HG02840 (cell line): ENCODE data around the gene RBMX.

Source experiments
- ATAC-seq: cut with Tn5 transposase; IDR thresholded peaks from one replicate; pipeline ENCODE4 v1.9.1; 2021; ENCODE audit warnings: mild to moderate bottlenecking, moderate library complexity, moderate number of reproducible peaks; ENCODE audit not compliant: unreplicated experiment, low FRiP score

Gene RBMX

DNA sequence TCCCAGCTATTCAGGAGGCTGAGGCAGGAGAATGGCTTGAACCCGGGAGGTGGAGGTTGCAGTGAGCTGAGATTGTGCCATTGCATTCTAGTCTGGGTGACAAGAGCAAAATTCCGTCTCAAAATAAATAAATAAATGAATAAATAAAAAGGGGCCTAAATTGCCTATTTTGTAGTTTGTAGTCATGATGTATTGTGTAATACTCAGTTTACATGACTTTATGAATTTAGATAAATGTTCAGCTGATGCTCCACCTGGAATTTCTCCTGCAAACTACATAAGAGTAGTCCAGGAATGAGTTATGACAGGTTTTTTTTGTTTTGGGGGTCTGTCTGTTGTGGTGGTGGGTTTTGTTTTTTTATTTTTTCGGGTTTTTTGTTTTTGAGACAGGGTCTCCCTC lies 31.1 kb downstream of the RBMX start:
- ATAC-seq = no peak

DNA sequence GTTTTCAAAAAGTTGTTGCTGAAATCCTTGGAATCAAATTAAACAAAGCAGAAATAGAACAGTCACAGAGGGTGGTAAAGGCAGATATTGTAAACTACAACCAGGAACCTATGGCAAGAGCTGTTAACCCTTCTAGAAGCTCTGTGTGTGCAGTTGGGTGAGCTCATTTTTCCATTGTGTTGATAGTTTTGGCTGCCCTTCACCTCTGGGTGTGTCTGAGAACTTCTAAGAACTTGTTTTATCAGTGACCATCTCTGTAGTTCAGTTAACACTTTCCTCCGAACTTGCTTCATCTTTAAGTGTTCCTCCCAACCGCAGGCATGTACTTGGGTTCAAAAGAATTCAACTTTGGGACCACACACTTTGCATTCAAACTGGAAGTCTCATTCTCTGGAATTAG lies 32.7 kb downstream of the RBMX start:
- no peak for ATAC-seq

DNA sequence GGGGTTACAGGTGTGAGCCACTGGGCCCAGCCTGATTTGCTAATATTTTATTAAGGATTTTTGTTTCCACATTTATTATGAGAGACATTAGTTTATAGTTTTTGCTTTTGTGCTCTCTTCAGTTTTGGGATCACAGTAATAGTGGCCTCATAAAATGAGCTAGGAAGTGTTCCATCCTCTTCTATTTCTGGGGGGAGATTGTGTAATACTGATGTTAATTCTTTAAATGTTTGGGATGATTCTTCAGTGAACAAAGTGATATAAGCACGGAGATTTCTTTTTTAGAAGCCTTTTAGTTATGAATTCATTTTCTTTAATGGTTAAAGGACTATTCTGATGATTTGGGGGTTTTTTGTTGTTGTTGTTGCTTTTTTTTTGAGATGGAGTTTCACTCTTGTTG lies 41.3 kb downstream of the RBMX start:
- no peak for ATAC-seq

DNA sequence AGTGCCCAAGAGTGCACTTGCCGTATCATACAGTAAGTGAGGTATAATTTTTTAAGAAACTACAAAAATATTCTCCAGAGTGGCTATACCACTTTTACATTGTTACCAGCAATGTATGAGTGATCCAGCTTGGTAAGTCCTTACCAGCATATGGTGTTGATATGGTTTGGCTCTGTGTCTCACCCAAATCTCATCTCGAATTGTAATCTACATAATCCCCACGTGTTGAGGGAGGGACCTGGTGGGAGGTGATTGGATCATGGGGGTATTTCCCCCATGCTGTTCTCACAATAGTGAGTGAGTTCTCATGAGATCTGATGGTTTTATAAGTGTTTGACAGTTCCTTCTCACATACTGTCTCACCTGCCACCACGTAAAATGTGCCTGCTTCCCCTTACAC lies 44.8 kb downstream of the RBMX start:
- no peak for ATAC-seq

DNA sequence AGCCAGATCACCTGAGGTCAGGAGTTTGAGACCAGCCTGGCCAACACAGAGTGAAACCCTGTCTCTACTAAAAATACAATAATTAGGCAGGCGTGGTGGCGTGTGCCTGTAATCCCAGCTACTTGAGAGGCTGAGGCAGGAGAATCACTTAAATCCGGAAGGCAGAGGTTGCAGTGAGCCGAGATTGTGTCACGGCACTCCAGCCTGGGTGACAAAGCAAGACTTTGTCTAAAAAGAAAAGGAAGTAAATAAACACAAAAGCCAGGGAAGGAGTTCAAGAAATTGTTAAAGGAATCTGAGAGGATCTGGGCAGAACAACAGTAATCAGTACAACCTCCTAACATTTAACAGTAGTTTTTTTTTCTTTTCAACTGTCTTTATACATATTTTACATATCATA lies 51.1 kb downstream of the RBMX start:
- ATAC-seq = no peak

DNA sequence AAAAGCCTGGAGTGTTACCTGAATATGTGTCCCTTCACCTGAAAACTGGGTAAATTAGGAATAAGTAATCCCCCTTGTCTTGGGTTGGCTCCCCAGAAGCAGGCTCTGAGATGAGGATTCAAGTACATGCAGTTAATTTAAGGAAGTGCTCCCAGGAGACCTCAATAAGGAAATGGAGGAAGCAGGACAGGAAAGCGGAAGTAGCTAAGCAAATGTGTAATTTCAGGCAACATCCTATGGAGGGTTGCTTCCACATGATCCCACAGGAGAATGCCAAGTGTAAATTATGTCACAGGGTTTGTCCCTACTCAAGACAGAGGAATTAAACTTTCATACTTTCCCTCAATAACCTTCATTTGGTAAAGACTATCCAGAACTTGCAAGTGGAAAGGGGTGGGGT lies 51.7 kb downstream of the RBMX start:
- no peak for ATAC-seq

DNA sequence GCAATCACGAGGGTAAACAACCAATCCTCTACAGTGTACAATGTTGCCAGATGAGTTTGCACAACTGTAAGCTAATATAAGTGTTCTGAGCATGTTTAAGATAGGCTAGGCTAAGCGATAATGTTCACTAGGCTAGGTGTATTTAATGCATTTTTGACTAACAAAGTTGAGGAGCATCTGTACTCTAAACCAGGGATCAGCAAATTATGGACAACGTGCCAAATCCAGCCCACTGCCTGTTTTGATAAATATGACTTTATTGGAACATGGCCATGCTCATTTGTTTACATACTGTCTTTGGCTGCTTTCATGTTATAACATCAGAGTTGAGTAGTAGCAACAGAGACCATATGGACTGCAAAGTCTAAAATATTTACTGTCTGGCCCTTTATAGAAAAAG lies 53.5 kb downstream of the RBMX start:
- no peak for ATAC-seq

DNA sequence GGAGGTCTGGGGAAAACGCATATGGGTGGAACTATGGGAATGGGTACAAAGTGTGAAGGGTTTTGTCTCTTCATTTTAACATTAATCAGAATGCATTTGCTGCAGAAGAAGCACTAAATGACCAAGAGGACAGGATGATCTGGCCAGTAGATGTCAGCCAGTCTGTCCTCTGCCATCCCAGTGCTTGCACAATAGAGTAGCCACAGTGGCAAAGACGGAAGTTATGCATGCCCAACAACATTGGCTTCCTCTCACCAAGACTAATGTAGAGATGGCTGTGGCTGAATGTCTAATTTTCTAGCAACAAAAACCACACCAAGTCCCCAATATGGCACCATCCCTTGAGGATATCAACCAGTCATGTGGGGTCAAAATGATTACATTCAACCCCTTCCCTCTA lies 54.8 kb downstream of the RBMX start:
- ATAC-seq = no peak
